ENCODE results near the gene DUSP28. TPM values are rescaled to one million over a fixed set of nuclear protein-coding genes. Genes with fewer than 3 reads are reported as not detected.
A peak's percentile ranks its signal among the peaks of the same experiment; 100 is the strongest.
"Not testable (repeated sequence)": the region's sequence is repeated elsewhere in the genome, so short reads cannot be mapped to it uniquely, and the experiment has no call there.

The DUSP28 gene
- total RNA-seq, 4 donors from 2014 or later: 5.5 to 8.1 (median 7.4) TPM

DNA sequence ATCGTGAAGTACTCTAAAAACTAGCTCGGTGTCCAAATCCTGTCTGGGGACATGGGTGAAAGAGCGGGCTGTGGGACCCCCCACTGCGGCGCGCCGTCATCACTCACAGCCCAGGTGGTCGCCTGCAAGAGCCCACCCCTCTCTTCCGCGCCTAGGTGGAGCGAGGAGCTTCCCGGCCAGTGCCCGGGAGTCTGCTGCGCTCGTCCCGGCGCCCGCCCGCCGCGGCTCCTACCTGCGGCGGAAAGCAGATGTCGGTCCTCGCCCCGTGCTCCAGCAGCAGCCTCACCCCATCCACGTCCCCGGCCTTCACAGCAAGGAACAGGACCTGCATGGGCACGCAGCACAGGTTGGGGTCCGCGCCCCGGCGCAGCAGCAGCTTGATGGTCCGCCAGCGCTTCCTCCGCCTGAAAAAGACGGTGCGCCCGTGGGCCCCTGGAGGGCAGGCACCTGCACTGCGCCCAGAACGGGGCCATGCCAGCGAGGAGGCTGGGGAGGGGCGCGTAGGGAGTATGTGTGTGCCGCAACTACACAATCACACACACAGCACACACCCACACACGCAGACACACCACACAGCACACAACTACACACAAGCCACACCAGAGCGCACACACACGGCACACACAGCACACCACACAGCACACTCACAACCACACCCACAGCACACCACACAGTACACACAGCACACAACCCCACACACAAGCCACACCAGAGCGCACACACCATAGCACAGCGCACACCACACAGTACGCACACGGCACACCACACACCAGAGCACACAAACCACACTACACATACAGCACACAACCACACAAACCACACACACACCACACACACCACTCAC, 39.8 kb upstream of the DUSP28 start:
- DNase-seq (ENCODE audit: low spot score in 2 of 2): peak in 1 of 2 donors; percentile 68
- no peak for TF ChIP-seq POLR2A (IDR thresholded peaks at IDR 0.05)
- TF ChIP-seq, protein P1, sequence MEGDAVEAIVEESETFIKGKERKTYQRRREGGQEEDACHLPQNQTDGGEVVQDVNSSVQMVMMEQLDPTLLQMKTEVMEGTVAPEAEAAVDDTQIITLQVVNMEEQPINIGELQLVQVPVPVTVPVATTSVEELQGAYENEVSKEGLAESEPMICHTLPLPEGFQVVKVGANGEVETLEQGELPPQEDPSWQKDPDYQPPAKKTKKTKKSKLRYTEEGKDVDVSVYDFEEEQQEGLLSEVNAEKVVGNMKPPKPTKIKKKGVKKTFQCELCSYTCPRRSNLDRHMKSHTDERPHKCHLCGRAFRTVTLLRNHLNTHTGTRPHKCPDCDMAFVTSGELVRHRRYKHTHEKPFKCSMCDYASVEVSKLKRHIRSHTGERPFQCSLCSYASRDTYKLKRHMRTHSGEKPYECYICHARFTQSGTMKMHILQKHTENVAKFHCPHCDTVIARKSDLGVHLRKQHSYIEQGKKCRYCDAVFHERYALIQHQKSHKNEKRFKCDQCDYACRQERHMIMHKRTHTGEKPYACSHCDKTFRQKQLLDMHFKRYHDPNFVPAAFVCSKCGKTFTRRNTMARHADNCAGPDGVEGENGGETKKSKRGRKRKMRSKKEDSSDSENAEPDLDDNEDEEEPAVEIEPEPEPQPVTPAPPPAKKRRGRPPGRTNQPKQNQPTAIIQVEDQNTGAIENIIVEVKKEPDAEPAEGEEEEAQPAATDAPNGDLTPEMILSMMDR (IDR thresholded peaks at IDR 0.05): peak in 1 of 3 donors; percentile 52
- WGBS, 2 donors: 20 to 23% methylated on average over 45 to 52 of the region's 52 CpGs
- intact Hi-C loops (cut with DNase I; ENCODE audit: low total_unique reads): no loop called here
- H3K4me3 ChIP-seq (ENCODE audit: low read depth, poor library complexity, severe bottlenecking): no peak overlapping the region

DNA sequence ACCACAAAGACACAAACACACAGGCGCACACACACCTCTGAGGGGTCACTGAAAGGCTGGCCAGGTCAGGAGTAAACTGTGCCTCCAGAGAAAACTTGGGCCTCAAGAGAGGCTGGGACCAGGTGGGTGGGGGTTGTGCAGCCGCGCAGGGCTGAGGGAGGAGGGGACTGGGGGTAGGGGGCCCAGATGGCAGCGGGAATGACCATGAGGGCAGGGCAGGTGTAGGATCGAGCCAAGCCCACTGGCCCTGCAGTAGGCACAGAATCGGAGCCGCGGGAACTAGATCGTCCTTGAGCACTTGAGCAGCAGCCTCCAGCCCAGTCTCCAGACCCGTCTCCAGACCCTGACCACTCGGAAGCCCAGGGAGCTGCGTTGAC, 39.2 kb upstream of the DUSP28 start:
- peak in 1 of 2 donors; percentile 74 for DNase-seq (ENCODE audit: low spot score in 2 of 2)
- WGBS, 2 donors: 89 to 93% methylated on average over 12 of the region's 12 CpGs
- intact Hi-C loops (cut with DNase I; ENCODE audit: low total_unique reads): no loop called here
- no peak overlapping the region for H3K4me3 ChIP-seq (ENCODE audit: low read depth, poor library complexity, severe bottlenecking)
- TF ChIP-seq, protein P1 (IDR thresholded peaks at IDR 0.05): no peak
- no peak for TF ChIP-seq POLR2A (IDR thresholded peaks at IDR 0.05)

DNA sequence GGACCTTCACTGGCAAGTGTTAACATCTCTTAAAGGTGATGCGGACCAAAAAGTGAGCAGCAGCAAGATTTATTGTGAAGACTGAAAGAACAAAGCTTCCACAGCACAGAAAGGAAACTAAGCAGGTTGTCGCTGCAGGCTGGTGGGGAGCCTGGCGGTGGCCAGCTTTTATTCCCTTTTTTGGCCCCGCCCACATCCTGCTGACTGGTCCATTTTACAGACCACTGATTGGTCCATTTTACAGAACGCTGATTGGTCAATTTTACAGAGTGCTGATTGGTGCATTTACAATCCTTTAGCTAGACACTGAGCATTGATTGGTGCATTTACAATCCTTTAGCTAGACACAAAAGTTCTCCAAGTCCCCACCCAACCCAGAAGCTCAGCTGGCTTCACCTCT, 38.3 kb upstream of the DUSP28 start:
- WGBS, 2 donors: 96% methylated on average over 5 of the region's 5 CpGs
- DNase-seq (ENCODE audit: low spot score in 2 of 2); intact Hi-C loops (cut with DNase I; ENCODE audit: low total_unique reads); H3K4me3 ChIP-seq (ENCODE audit: low read depth, poor library complexity, severe bottlenecking): not testable (repeated sequence)

DNA sequence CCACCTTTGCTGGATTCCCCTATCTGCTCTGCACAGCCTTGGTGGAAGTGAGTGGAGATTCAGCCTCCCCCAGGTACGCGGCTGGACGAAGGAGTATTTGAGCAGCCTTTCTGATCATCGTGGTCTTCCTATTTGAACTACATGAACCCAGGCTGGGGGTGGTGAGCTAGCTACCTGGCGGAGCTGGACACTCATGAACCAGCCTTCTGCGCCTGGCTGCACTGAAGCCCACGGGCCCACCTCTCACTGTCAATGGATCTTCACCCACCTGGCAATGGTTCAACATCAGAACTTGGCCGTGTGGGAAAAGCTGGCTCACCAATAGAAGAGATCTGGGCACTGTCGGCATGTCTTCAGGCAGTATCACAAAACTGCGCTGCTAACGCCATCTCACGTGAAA, 37.8 kb upstream of the DUSP28 start:
- 89 to 93% methylated on average over 12 of the region's 12 CpGs for whole genome bisulfite sequencing, 2 donors
- no peak overlapping the region for H3K4me3 ChIP-seq (ENCODE audit: low read depth, poor library complexity, severe bottlenecking)
- DNase-seq (ENCODE audit: low spot score in 2 of 2): peak in 1 of 2 donors; percentile 53
- intact Hi-C loops (cut with DNase I; ENCODE audit: low total_unique reads): no loop called here
- TF ChIP-seq, protein P1 (IDR thresholded peaks at IDR 0.05): no peak
- no peak for TF ChIP-seq POLR2A (IDR thresholded peaks at IDR 0.05)

DNA sequence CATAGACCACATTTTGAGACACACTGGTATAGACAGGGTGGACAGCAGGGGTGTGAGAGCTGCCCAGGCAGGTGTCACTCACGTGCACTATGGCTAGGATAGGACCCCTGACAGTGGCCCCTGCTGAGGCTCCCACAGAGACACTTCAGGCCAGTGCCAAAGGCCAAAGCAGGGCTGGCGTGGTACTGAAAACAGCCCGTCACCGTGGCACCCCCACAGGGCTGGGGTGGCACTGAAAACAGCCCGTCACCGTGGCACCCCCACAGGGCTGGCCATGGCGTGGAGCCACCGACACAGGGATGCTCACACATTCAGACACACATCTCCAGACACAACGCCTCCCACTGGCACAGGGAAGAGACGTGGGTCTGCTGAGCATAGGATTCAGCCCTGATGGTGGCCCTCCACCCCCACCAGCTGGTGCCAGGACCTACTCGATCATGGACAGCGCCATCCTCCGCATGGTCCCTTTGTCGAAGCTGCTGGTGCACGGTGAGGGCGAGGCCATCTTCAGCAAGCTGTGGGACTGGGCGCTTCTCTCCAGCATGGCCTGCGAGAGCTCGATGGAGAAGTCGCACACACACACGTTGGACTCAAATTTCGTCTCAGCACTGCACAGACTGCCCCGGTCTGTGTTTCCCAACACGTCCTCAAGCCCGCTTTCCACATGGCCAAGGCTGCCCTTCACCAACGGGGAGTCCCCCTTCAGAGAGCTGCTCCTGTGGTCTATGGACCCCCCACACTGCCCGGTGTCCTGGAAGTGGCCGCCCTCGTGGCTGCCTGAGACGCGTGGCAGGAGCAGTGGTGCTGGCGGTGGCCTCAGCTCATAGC, 36.5 kb upstream of the DUSP28 start:
- WGBS, 2 donors: 97% methylated on average over 30 to 31 of the region's 32 CpGs
- intact Hi-C loops (cut with DNase I; ENCODE audit: low total_unique reads): no loop called here
- peak in 1 of 2 donors; percentile 79 for DNase-seq (ENCODE audit: low spot score in 2 of 2)
- no peak overlapping the region for H3K4me3 ChIP-seq (ENCODE audit: low read depth, poor library complexity, severe bottlenecking)
- no peak for TF ChIP-seq POLR2A (IDR thresholded peaks at IDR 0.05)
- TF ChIP-seq, protein P1 (IDR thresholded peaks at IDR 0.05): no peak
